Neural cell (in vitro differentiated cells): ENCODE results near the gene LBX2. TPM values are rescaled to one million over a fixed set of nuclear protein-coding genes. Genes with fewer than 3 reads are reported as not detected.

Experiments
- H2AFZ ChIP-seq: fragments of 200-600, 300-800 bp; sonication (generic), shearing (Covaris generic); 2 replicates; pipeline ENCODE4 v1.6.0; 2014; ENCODE audit warnings: low read depth, mild to moderate bottlenecking, antibody characterized with exemption, low read length, moderate library complexity
- H3F3A ChIP-seq: fragments of 200-600 bp; shearing (Covaris generic); 2 replicates; pipeline ENCODE4 v1.6.1; 2016; ENCODE audit warnings: mild to moderate bottlenecking, moderate library complexity, mixed read lengths, antibody characterized with exemption, low read length; ENCODE audit not compliant: insufficient read depth, poor library complexity, severe bottlenecking
- H3K27ac ChIP-seq: fragments of 200-600, 300-800 bp; sonication (generic), shearing (Covaris generic); 2 replicates; pipeline ENCODE4 v1.5.1; 2014; ENCODE audit warnings: mild to moderate bottlenecking, low read length, moderate library complexity
- H3K27me3 ChIP-seq: fragments of 300-800, 200-600 bp; sonication (generic), shearing (Covaris generic); 2 replicates; pipeline ENCODE4 v1.6.0; 2014; ENCODE audit warnings: mild to moderate bottlenecking, low read depth, low read length, moderate library complexity; ENCODE audit not compliant: insufficient read depth
- H3K36me3 ChIP-seq: fragments of 300-800, 200-600 bp; sonication (generic), shearing (Covaris generic); 2 replicates; pipeline ENCODE4 v1.5.1; 2014; ENCODE audit warnings: mild to moderate bottlenecking, antibody characterized with exemption, low read length, moderate library complexity; ENCODE audit not compliant: insufficient read depth
- H3K4me2 ChIP-seq: fragments of 300-800, 200-600 bp; sonication (generic), shearing (Covaris generic); 2 replicates; pipeline ENCODE4 v1.6.0; 2014; ENCODE audit warnings: mild to moderate bottlenecking, low read length
- H3K4me3 ChIP-seq: fragments of 300-800, 200-600 bp; sonication (generic), shearing (Covaris generic); 2 replicates; pipeline ENCODE4 v1.5.1; 2014; ENCODE audit warnings: mild to moderate bottlenecking, low read length, moderate library complexity
- H3K79me2 ChIP-seq: fragments of 200-600 bp; shearing (Covaris generic); replicated peaks from 2 replicates; pipeline ENCODE4 v1.6.0; 2014; ENCODE audit warnings: mild to moderate bottlenecking, low read length, moderate library complexity; ENCODE audit not compliant: insufficient read depth
- H3K9ac ChIP-seq: fragments of 300-800, 200-600 bp; sonication (generic), shearing (Covaris generic); 2 replicates; pipeline ENCODE4 v1.6.1; 2016; ENCODE audit warnings: mild to moderate bottlenecking, low read length, mixed read lengths
- H3K9me2 ChIP-seq: fragments of 200-600 bp; shearing (Covaris generic); 2 replicates; pipeline ENCODE4 v1.6.1; 2016; ENCODE audit warnings: mild to moderate bottlenecking, low read length, mixed read lengths; ENCODE audit not compliant: insufficient read depth
- H3K9me3 ChIP-seq: fragments of 200-600, 300-800 bp; sonication (generic), shearing (Covaris generic); 2 replicates; pipeline ENCODE4 v1.6.1; 2016; ENCODE audit warnings: mild to moderate bottlenecking, mixed run types, low read length, moderate library complexity, mixed read lengths
- H4K20me1 ChIP-seq: fragments of 200-600 bp; shearing (Covaris generic); 2 replicates; pipeline ENCODE4 v1.6.1; 2016; ENCODE audit warnings: mild to moderate bottlenecking, mixed run types; ENCODE audit not compliant: insufficient read depth
- EP300 ChIP-seq: fragments of 450-650 bp; conservative IDR thresholded peaks from 2 replicates; pipeline ENCODE4 v1.6.1; 2014; ENCODE audit warnings: antibody characterized with exemption, mild to moderate bottlenecking, moderate library complexity; ENCODE audit not compliant: poor library complexity, severe bottlenecking
- EZH2 ChIP-seq: fragments of 200-600, 300-800 bp; shearing (Covaris generic), sonication (generic); IDR thresholded peaks from 2 replicates; pipeline ENCODE4 v1.6.1; 2014; ENCODE audit warnings: antibody characterized with exemption, low read length, borderline replicate concordance, mild to moderate bottlenecking; ENCODE audit not compliant: insufficient read depth, poor library complexity, severe bottlenecking
- MXI1 ChIP-seq: fragments of 450-650 bp; conservative IDR thresholded peaks from 2 replicates; pipeline ENCODE4 v1.6.1; 2014; ENCODE audit warnings: antibody characterized with exemption, mild to moderate bottlenecking; ENCODE audit not compliant: poor library complexity, severe bottlenecking
- POLR2AphosphoS5 ChIP-seq: IDR thresholded peaks from 2 replicates; pipeline ENCODE4 v1.6.1; 2012
- RAD21 ChIP-seq: fragments of 450-650 bp; conservative IDR thresholded peaks from 2 replicates; pipeline ENCODE4 v1.6.1; 2014; ENCODE audit warnings: antibody characterized with exemption, mild to moderate bottlenecking, moderate library complexity
- SMC3 ChIP-seq: fragments of 450-650 bp; conservative IDR thresholded peaks from 2 replicates; pipeline ENCODE4 v1.6.1; 2014; ENCODE audit warnings: antibody characterized with exemption, mild to moderate bottlenecking, moderate library complexity; ENCODE audit not compliant: poor library complexity
- TAF1 ChIP-seq: IDR thresholded peaks from 2 replicates; pipeline ENCODE4 v1.6.1; 2012; ENCODE audit warnings: low read depth
- polyA plus RNA-seq: library from polyadenylated mRNA; depleted of rRNA; stranded (reverse); fragments of >200 nt; gene quantifications from 2 replicates; pipeline ENCODE4 v1.2.3, GENCODE V29; 2014
- TF ChIP-seq, protein P1 (sequence below): fragments of 450-650 bp; IDR thresholded peaks from 2 replicates; pipeline ENCODE4 v1.5.1; 2014; ENCODE audit warnings: antibody characterized with exemption, mild to moderate bottlenecking, moderate library complexity; ENCODE audit not compliant: poor library complexity, severe bottlenecking
- TF ChIP-seq, protein P2 (sequence below): IDR thresholded peaks from 2 replicates; pipeline ENCODE4 v1.6.1; 2012; ENCODE audit warnings: borderline replicate concordance

Gene LBX2
- polyA plus RNA-seq, 1 donor from 2014 or later: not detected

DNA sequence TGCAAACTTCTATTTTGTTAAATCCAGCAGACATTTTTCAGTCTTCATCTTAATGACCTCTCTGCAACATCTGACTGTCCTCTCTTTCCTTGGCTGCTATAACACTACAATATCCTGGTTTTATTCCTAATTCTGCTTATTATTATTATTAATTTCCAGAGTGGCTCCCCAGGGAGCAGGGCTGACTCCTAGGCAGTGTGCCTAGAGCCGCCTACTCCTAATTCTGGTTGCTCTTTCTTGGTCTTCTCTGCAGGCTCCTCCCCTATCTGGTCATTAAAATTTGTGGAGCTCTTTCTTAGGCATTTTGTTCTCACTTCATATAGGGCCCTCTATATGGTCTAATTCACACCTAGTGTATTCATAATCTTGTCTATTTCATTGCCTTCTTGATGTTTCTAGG is 43.6 kb upstream of the LBX2 start:
- H4K20me1 ChIP-seq: no peaks in the 10 kb centered on the region
- H3K27ac ChIP-seq: no peak overlapping the region
- no peak overlapping the region for H3K4me2 ChIP-seq
- no peak overlapping the region for H2AFZ ChIP-seq
- H3F3A ChIP-seq: no peaks in the 10 kb centered on the region
- H3K4me3 ChIP-seq: no peak overlapping the region
- H3K9ac ChIP-seq: no peak overlapping the region
- H3K9me2 ChIP-seq: no peaks in the 10 kb centered on the region
- TF ChIP-seq EZH2: no peak
- TF ChIP-seq MXI1: no peak
- TF ChIP-seq POLR2AphosphoS5: no peak
- no peak for TF ChIP-seq EP300
- no peak for TF ChIP-seq RAD21
- TF ChIP-seq, protein P1, sequence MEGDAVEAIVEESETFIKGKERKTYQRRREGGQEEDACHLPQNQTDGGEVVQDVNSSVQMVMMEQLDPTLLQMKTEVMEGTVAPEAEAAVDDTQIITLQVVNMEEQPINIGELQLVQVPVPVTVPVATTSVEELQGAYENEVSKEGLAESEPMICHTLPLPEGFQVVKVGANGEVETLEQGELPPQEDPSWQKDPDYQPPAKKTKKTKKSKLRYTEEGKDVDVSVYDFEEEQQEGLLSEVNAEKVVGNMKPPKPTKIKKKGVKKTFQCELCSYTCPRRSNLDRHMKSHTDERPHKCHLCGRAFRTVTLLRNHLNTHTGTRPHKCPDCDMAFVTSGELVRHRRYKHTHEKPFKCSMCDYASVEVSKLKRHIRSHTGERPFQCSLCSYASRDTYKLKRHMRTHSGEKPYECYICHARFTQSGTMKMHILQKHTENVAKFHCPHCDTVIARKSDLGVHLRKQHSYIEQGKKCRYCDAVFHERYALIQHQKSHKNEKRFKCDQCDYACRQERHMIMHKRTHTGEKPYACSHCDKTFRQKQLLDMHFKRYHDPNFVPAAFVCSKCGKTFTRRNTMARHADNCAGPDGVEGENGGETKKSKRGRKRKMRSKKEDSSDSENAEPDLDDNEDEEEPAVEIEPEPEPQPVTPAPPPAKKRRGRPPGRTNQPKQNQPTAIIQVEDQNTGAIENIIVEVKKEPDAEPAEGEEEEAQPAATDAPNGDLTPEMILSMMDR: no peak
- no peak for TF ChIP-seq TAF1
- no peaks in the 10 kb centered on the region for H3K79me2 ChIP-seq
- H3K36me3 ChIP-seq: no peaks in the 10 kb centered on the region
- peaks cover 3% of the 10 kb centered on the region for H3K27me3 ChIP-seq
- H3K9me3 ChIP-seq: no peaks in the 10 kb centered on the region

DNA sequence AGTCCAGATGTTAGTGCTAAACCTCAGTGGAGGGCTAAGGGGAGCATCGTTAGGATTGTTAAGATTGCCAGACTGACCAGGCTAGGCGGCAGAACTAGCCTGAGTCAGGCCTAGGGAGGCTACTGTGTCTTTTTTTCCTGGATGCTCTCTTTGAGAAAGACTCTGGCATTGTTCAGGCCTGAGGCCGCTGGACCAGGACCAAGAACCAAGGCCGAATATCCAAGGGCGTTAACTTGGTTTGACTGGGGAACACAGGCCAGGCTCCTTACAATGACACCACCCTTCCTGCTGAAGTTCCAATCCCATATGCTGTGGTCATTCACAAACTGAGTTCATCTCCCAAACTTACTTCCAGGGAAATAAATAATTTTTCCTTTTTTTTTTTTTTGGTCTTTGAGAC is 40.9 kb upstream of the LBX2 start:
- no peaks in the 10 kb centered on the region for H3K9me2 ChIP-seq
- H3K27ac ChIP-seq: no peak overlapping the region
- H3K9me3 ChIP-seq: no peaks in the 10 kb centered on the region
- no peaks in the 10 kb centered on the region for H3F3A ChIP-seq
- no peak overlapping the region for H3K4me2 ChIP-seq
- no peaks in the 10 kb centered on the region for H4K20me1 ChIP-seq
- no peak overlapping the region for H3K9ac ChIP-seq
- H3K36me3 ChIP-seq: no peaks in the 10 kb centered on the region
- TF ChIP-seq, protein P1: no peak
- TF ChIP-seq POLR2AphosphoS5 (no peak), SMC3 (no peak), RAD21 (no peak), TAF1 (no peak), EP300 (no peak), MXI1 (no peak), EZH2 (no peak)
- TF ChIP-seq, protein P2, sequence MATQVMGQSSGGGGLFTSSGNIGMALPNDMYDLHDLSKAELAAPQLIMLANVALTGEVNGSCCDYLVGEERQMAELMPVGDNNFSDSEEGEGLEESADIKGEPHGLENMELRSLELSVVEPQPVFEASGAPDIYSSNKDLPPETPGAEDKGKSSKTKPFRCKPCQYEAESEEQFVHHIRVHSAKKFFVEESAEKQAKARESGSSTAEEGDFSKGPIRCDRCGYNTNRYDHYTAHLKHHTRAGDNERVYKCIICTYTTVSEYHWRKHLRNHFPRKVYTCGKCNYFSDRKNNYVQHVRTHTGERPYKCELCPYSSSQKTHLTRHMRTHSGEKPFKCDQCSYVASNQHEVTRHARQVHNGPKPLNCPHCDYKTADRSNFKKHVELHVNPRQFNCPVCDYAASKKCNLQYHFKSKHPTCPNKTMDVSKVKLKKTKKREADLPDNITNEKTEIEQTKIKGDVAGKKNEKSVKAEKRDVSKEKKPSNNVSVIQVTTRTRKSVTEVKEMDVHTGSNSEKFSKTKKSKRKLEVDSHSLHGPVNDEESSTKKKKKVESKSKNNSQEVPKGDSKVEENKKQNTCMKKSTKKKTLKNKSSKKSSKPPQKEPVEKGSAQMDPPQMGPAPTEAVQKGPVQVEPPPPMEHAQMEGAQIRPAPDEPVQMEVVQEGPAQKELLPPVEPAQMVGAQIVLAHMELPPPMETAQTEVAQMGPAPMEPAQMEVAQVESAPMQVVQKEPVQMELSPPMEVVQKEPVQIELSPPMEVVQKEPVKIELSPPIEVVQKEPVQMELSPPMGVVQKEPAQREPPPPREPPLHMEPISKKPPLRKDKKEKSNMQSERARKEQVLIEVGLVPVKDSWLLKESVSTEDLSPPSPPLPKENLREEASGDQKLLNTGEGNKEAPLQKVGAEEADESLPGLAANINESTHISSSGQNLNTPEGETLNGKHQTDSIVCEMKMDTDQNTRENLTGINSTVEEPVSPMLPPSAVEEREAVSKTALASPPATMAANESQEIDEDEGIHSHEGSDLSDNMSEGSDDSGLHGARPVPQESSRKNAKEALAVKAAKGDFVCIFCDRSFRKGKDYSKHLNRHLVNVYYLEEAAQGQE: no peak
- no peak overlapping the region for H3K4me3 ChIP-seq
- no peak overlapping the region for H2AFZ ChIP-seq
- H3K79me2 ChIP-seq: no peaks in the 10 kb centered on the region
- H3K27me3 ChIP-seq: no peaks in the 10 kb centered on the region
